Naive thymus-derived CD8-positive, alpha-beta T cell (primary cell): ENCODE results near the gene AMPH. TPM values are rescaled to one million over a fixed set of nuclear protein-coding genes. Genes with fewer than 3 reads are reported as not detected.

Source experiments
- ATAC-seq, 2 donors: fragments of 150-1000 bp; cut with Tn5 transposase in 1 of 2; sonication (Bioruptor Pico), chemical (Tn5 transposase) in 1 of 2; 1 replicate in 1 of 2; 2 replicates in 1 of 2; pipeline ENCODE4 v1.10.0; 2021; ENCODE audit warnings: mild to moderate bottlenecking in 2 of 2, moderate library complexity in 2 of 2
- POLR2A ChIA-PET: fragments of 350-600 bp; sonication (Branson Sonifier 250); formaldehyde crosslinking; loops from one replicate; lab custom pipeline; 2021; ENCODE audit warnings: antibody characterized with exemption; lab: Charles Lee
- DNase-seq, 10 donors: peaks; one replicate each; pipeline versions ENCODE4 v3.0.0 to v3.0.0-alpha.2; 2020 to 2022
- H3K27ac Mint-ChIP-seq, 10 donors: one replicate each; pipeline ENCODE4 v1.8.0; 2020 to 2022; ENCODE audit warnings: mild to moderate bottlenecking in 10 of 10, mixed read lengths in 10 of 10, moderate library complexity in 4 of 10, inconsistent platforms in 1 of 10
- H3K27me3 Mint-ChIP-seq, 5 donors: one replicate each; pipeline ENCODE4 v1.8.0; 2021 to 2022; ENCODE audit warnings: mixed read lengths in 5 of 5
- H3K36me3 Mint-ChIP-seq, 3 donors: one replicate each; pipeline ENCODE4 v1.8.0; 2020 to 2022; ENCODE audit warnings: mixed read lengths in 3 of 3, mild to moderate bottlenecking in 2 of 3, inconsistent platforms in 1 of 3
- H3K4me1 Mint-ChIP-seq, 4 donors: one replicate each; pipeline ENCODE4 v1.8.0; 2021 to 2022; ENCODE audit warnings: mixed read lengths in 4 of 4
- H3K4me3 Mint-ChIP-seq, 10 donors: one replicate each; pipeline ENCODE4 v1.8.0; 2020 to 2022; ENCODE audit warnings: mild to moderate bottlenecking in 10 of 10, mixed read lengths in 10 of 10, moderate library complexity in 6 of 10, inconsistent platforms in 1 of 10
- H3K9me3 Mint-ChIP-seq, 9 donors: one replicate each; pipeline ENCODE4 v1.8.0; 2020 to 2022; ENCODE audit warnings: mixed read lengths in 9 of 9, mild to moderate bottlenecking in 3 of 9, inconsistent platforms in 1 of 9, moderate library complexity in 1 of 9
- polyA plus RNA-seq, 3 donors: library from polyadenylated mRNA; unstranded; fragments of 300-500 nt; fragmentation: Illumina TruSeq; gene quantifications; one replicate each; pipeline ENCODE4 v1.2.3, GENCODE V29; 2021
- total RNA-seq, 8 experiments: library from RNA in 2 of 8; stranded (reverse) in 2 of 8; gene quantifications; one replicate each; pipeline ENCODE4 v1.2.3 and lab custom pipeline; 2021 to 2026

AMPH gene
- total and polyA plus RNA-seq, 5 experiments from 2014 or later, result 0.07 to 0.08 TPM; not detected in 3

DNA sequence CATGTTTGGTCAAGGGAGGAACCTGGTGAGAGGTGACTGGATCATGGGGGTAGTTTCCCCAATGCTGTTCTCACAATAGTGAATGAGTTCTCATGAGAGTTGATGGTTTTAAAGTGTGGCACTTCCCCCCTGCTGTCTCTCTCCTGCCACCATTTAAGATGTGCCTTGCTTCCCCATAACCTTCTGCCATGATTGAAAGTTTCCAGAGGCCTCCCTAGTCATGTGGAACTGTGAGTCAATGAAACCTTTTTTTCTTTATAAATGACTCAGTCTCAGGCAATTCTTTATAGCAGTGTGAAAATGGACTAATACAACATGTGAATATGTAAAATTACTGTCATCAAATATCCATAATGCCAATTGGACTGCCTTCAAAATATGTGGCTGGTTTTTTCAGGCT is 192.2 kb downstream of the AMPH start:
- peaks cover 0 to 5% (median 2%) of the 10 kb centered on the region in 4 donors for H3K4me1 Mint-ChIP-seq
- DNase-seq (no peak), ATAC-seq (no peak)
- H3K36me3 Mint-ChIP-seq, result peaks cover 0 to 2% (median 0%) of the 10 kb centered on the region in 3 donors
- no peak overlapping the region for H3K27ac Mint-ChIP-seq
- POLR2A ChIA-PET, result no interaction called here
- H3K27me3 Mint-ChIP-seq, result peaks cover 0 to 1% (median 0%) of the 10 kb centered on the region in 5 donors
- no peak overlapping the region for H3K4me3 Mint-ChIP-seq
- peaks cover 0 to 5% (median 0%) of the 10 kb centered on the region in 9 donors for H3K9me3 Mint-ChIP-seq

- Mint-ChIP-seq H3K36me3 (peaks cover 0 to 4% (median 2%) of the 10 kb centered on the region in 3 donors), H3K27me3 (no peaks in the 10 kb centered on the region), H3K4me1 (peaks cover 7 to 23% (median 14%) of the 10 kb centered on the region in 4 donors), H3K4me3 (no peak overlapping the region), H3K9me3 (peaks cover 0 to 11% (median 0%) of the 10 kb centered on the region in 9 donors), H3K27ac (peak overlapping the region in 2 of 10 donors; percentile 4 to 34)
- no peak for DNase-seq
- no peak for ATAC-seq
- POLR2A ChIA-PET, result interaction anchor here (0.7 kb wide), 1 partner anchor 1620 kb away, joined by 3 read pairs; no protein-coding TSS in a partner anchor
Measured at GRCh38 chr7:38432671-38433070, 198.5 kb downstream of the AMPH start.

DNA sequence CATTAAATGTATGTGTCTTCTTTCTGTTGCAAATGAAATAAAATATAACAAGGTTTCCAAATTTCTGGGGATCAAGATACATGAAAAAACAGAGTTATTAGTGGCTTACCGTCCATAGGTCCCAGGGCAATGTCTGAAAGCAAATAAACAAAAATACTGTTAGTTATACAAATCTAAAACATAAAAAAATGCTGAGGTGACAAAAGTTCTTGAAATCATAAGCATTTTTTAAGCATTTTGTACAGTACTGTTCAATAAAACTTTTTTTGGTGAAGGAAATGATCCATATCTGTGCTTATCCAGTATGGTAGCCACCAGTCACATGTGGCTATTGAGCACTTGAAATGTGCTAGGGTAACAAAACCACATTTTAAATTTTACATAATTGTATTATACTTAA is 199.1 kb downstream of the AMPH start:
- Mint-ChIP-seq H3K27ac (no peak overlapping the region), H3K36me3 (peaks cover 0 to 4% (median 2%) of the 10 kb centered on the region in 3 donors), H3K9me3 (peaks cover 0 to 11% (median 0%) of the 10 kb centered on the region in 9 donors), H3K27me3 (no peaks in the 10 kb centered on the region), H3K4me1 (peaks cover 12 to 29% (median 20%) of the 10 kb centered on the region in 4 donors), H3K4me3 (no peak overlapping the region)
- ATAC-seq (no peak), DNase-seq (no peak)
- POLR2A ChIA-PET, result no interaction called here

DNA sequence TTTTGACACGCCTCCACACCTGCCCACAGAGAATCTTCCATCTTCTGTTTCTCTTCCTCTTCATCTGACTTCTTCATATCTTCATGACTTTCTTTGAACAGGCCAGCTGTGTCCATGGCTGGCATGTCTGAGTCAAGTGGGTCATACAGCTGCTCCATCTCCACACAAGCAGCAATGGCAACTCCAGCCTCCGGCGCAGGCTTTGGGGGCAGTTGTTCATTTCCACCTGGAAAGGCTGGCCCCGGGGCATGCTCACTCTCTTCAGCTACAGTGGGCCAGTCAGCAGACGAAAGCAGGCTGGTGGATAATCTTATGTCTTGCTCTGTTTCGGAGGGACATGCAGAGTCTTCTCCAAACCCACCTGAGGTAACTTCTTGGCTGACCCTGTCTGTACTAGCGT is 202.1 kb downstream of the AMPH start:
- POLR2A ChIA-PET, result no interaction called here
- ATAC-seq, result no peak

GRCh38 chr7:38428041-38428440 is 203.1 kb downstream of the AMPH start:
- Mint-ChIP-seq H3K27ac (peak overlapping the region in 4 of 10 donors; percentile 60 to 87 (median 76)), H3K36me3 (peaks cover 0 to 17% (median 4%) of the 10 kb centered on the region in 3 donors), H3K27me3 (no peaks in the 10 kb centered on the region), H3K4me3 (peak overlapping the region in 2 of 10 donors; percentile 51 to 62), H3K9me3 (peaks cover 0 to 28% (median 4%) of the 10 kb centered on the region in 9 donors), H3K4me1 (peaks cover 21 to 58% (median 46%) of the 10 kb centered on the region in 4 donors)
- DNase-seq, result no peak
- ATAC-seq, result no peak
- POLR2A ChIA-PET, result no interaction called here

More for the DNA sequence above, 202.1 kb downstream of the AMPH start:
- Mint-ChIP-seq H3K9me3 (peaks cover 0 to 26% (median 3%) of the 10 kb centered on the region in 9 donors), H3K4me1 (peaks cover 24 to 57% (median 46%) of the 10 kb centered on the region in 4 donors), H3K27me3 (no peaks in the 10 kb centered on the region), H3K27ac (peak overlapping the region in 1 of 10 donors; percentile 12), H3K4me3 (no peak overlapping the region), H3K36me3 (peaks cover 0 to 14% (median 4%) of the 10 kb centered on the region in 3 donors)
- DNase-seq, result no peak

DNA sequence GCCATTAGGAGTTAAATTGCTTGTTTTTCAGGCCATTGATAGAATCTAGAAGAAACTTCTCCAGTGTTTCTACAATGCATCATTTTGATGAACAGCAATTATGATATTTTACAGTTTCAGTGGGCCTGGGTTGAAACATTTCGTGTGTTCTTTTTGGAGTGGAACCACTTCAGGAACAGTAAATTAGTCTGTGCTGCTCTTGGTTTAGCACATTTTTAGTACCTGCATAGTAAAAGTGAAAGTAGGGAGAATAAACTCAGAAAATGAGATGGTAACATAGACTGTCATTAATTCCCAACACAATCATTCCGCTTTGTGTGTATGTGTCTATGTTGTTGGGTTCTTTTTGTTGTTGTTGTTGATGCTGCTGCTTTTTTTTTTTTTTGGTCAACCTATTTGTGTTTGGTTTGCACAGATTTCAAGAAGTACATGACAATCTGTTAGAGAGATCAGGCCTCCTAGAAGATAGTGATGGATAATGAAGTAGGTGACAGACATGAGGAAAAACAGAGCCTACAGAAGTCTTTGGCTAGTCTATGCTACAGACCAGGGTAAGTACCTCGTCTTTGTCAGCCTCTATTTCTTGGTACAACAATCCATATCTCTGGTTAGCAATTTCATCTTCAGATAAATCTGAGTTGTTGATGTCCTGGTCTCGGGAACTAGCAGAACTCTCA is 203.8 kb downstream of the AMPH start:
- peaks cover 0 to 17% (median 4%) of the 10 kb centered on the region in 3 donors for H3K36me3 Mint-ChIP-seq
- DNase-seq (no peak), ATAC-seq (no peak)
- POLR2A ChIA-PET, result no interaction called here
- peaks cover 21 to 58% (median 46%) of the 10 kb centered on the region in 4 donors for H3K4me1 Mint-ChIP-seq
- no peaks in the 10 kb centered on the region for H3K27me3 Mint-ChIP-seq
- H3K27ac Mint-ChIP-seq, result peak overlapping the region in 8 of 10 donors; percentile 22 to 87 (median 50)
- peaks cover 0 to 28% (median 4%) of the 10 kb centered on the region in 9 donors for H3K9me3 Mint-ChIP-seq
- peak overlapping the region in 7 of 10 donors; percentile 38 to 62 (median 52) for H3K4me3 Mint-ChIP-seq

- POLR2A ChIA-PET, result no interaction called here
- peak in 2 of 10 donors; percentile 6 to 9 for DNase-seq
- H3K4me3 Mint-ChIP-seq, result peak overlapping the region; percentile 23 to 75 (median 38)
- peak; percentile 42 to 51 for ATAC-seq
- H3K27ac Mint-ChIP-seq, result peak overlapping the region; percentile 24 to 90 (median 84)
- peaks cover 21 to 58% (median 46%) of the 10 kb centered on the region in 4 donors for H3K4me1 Mint-ChIP-seq
- peaks cover 0 to 17% (median 0%) of the 10 kb centered on the region in 3 donors for H3K36me3 Mint-ChIP-seq
- H3K27me3 Mint-ChIP-seq, result no peaks in the 10 kb centered on the region
- peaks cover 0 to 28% (median 3%) of the 10 kb centered on the region in 9 donors for H3K9me3 Mint-ChIP-seq
Measured at GRCh38 chr7:38425509-38425908, 205.7 kb downstream of the AMPH start.

DNA sequence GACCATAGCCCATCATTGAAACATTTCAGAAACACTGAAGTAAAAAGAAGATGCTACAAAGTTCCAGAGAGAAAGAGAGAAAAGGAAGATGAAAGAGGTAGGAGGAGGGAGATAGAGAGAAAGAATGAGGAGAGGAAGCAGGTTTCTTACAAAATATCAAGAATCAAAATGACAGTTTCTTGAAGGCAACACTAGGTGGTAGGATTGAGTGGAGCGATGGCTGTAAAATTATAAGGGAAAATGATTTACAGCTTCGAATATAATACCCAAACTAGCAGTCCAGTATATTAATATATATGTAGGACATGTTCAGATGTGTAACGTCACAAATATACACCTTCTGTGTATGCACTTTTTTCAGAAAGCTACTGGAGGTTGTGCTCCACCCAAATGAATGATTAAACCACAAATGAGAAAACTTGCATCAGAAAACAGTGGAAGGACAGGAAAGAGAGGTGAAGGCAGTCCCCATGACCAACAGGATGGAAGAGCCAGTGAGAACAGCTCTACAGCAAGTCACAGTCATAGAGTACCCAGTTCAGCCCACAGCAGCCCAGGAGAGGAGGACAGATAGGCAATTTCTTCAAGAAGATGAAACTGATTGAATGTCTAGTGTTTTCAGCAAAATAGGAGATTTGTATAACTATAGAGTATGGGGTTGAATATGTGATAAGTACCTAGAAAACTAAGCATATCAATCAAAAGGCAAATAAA is 206.3 kb downstream of the AMPH start:
- POLR2A ChIA-PET, result no interaction called here
- peak overlapping the region in 6 of 10 donors; percentile 24 to 69 (median 54) for H3K4me3 Mint-ChIP-seq
- peak overlapping the region; percentile 15 to 90 (median 81) for H3K27ac Mint-ChIP-seq
- ATAC-seq (no peak), DNase-seq (no peak)
- H3K9me3 Mint-ChIP-seq, result peaks cover 0 to 28% (median 3%) of the 10 kb centered on the region in 9 donors
- H3K4me1 Mint-ChIP-seq, result peaks cover 21 to 58% (median 46%) of the 10 kb centered on the region in 4 donors
- no peaks in the 10 kb centered on the region for H3K27me3 Mint-ChIP-seq
- H3K36me3 Mint-ChIP-seq, result peaks cover 0 to 17% (median 0%) of the 10 kb centered on the region in 3 donors

- peak overlapping the region in 7 of 10 donors; percentile 5 to 57 (median 29) for H3K4me3 Mint-ChIP-seq
- POLR2A ChIA-PET, result no interaction called here
- H3K9me3 Mint-ChIP-seq, result no peaks in the 10 kb centered on the region
- peaks cover 12 to 31% (median 24%) of the 10 kb centered on the region in 4 donors for H3K4me1 Mint-ChIP-seq
- DNase-seq (peak in 2 of 10 donors; percentile 25 to 28), ATAC-seq (peak in 1 of 2 donors; percentile 76)
- H3K27me3 Mint-ChIP-seq, result peaks cover 1 to 8% (median 3%) of the 10 kb centered on the region in 5 donors
- H3K36me3 Mint-ChIP-seq, result no peaks in the 10 kb centered on the region
- H3K27ac Mint-ChIP-seq, result peak overlapping the region in 9 of 10 donors; percentile 13 to 85 (median 58)
Measured at GRCh38 chr7:38413784-38414183, 217.4 kb downstream of the AMPH start.

DNA sequence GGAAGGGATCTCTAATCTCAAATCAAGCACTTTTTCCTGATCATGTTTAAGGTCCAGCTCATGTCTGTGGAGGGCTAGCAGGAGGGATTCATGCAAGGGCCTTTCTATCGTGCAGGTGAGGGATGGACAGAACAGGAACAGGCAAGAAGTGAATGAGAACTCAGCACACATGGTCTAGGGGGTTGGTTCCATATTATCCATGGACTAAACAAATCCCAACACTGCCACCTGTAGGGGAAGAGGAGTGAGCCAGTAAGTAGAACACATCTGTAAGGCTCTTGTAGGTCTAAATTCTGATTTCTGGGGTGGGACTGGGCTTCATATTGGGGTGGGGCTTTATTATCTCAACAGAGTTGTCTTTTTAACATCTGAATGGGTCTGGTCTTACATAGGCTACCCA is 219.8 kb downstream of the AMPH start:
- Mint-ChIP-seq H3K4me1 (peaks cover 12 to 31% (median 24%) of the 10 kb centered on the region in 4 donors), H3K4me3 (no peak overlapping the region), H3K27me3 (no peaks in the 10 kb centered on the region), H3K9me3 (peaks cover 0 to 2% (median 0%) of the 10 kb centered on the region in 9 donors), H3K36me3 (no peaks in the 10 kb centered on the region), H3K27ac (peak overlapping the region in 1 of 10 donors; percentile 53)
- ATAC-seq (no peak), DNase-seq (no peak)
- POLR2A ChIA-PET, result no interaction called here

GRCh38 chr7:38410056-38410455 is 221.1 kb downstream of the AMPH start:
- Mint-ChIP-seq H3K4me1 (peaks cover 12 to 31% (median 24%) of the 10 kb centered on the region in 4 donors), H3K27me3 (peaks cover 0 to 1% (median 0%) of the 10 kb centered on the region in 5 donors), H3K9me3 (peaks cover 0 to 5% (median 2%) of the 10 kb centered on the region in 9 donors), H3K4me3 (no peak overlapping the region), H3K36me3 (peaks cover 0 to 4% (median under 1%) of the 10 kb centered on the region in 3 donors), H3K27ac (peak overlapping the region in 1 of 10 donors; percentile 15)
- ATAC-seq, result no peak
- POLR2A ChIA-PET, result no interaction called here
- DNase-seq, result no peak

DNA sequence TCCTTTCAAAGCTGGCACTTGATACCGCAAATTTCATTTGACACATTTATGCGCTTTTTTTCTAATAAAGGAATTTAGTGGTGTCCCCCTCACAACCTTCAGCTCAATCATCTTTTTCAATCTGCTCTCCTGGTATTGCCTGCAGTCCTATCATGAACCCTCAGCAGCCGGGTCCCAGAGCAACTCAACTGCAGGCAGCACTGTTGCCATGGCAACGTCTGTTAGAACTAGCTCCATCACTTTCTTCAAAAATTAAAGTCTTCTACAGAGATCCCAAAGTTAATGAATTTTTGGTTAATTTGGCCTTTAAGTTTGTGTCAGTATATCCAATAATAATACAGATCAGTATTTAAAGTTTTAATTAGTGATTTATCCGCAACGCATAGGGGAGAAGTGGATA is 221.6 kb downstream of the AMPH start:
- no peak for ATAC-seq
- POLR2A ChIA-PET, result no interaction called here
- H3K4me1 Mint-ChIP-seq, result peaks cover 12 to 31% (median 24%) of the 10 kb centered on the region in 4 donors
- DNase-seq, result no peak
- H3K27me3 Mint-ChIP-seq, result peaks cover 0 to 1% (median 0%) of the 10 kb centered on the region in 5 donors
- no peak overlapping the region for H3K4me3 Mint-ChIP-seq
- H3K9me3 Mint-ChIP-seq, result peaks cover 0 to 10% (median 5%) of the 10 kb centered on the region in 9 donors
- H3K27ac Mint-ChIP-seq, result peak overlapping the region in 1 of 10 donors; percentile 15
- peaks cover 0 to 9% (median 6%) of the 10 kb centered on the region in 3 donors for H3K36me3 Mint-ChIP-seq
